Panc1 (cell line): Measurements from ENCODE around the gene KCNC4. TPM values are rescaled to one million over a fixed set of nuclear protein-coding genes. Genes with fewer than 3 reads are reported as not detected.

Source experiments
- ATAC-seq: fragments of 200-7000 bp; cut with Tn5 transposase; 2 replicates; pipeline ENCODE4 v1.9.1; 2020; ENCODE audit warnings: mild to moderate bottlenecking, moderate library complexity
- BruUV-seq: library from RNA; stranded (reverse); fragments of 400-500 nt; replicated peaks from 2 replicates; lab custom pipeline; 2021; lab: Mats Ljungman, UMichigan
- CTCF ChIA-PET: fragments of 300-600 bp; sonication (Branson Sonifier 250); formaldehyde crosslinking; loops from one replicate; lab custom pipeline; 2022; ENCODE audit warnings: antibody characterized with exemption; lab: Charles Lee
- POLR2A ChIA-PET: fragments of 300-600 bp; sonication (Branson Sonifier 250); formaldehyde crosslinking; loops from one replicate; lab custom pipeline; 2022; ENCODE audit warnings: antibody characterized with exemption; lab: Charles Lee
- DNase-seq: peaks from one replicate; pipeline ENCODE4 v3.0.0-alpha.2; 2010; ENCODE audit warnings: low read depth, low spot score
- H3K27ac ChIP-seq: 2 replicates; pipeline ENCODE4 v1.5.1; 2011; ENCODE audit warnings: mild to moderate bottlenecking, low read length, inconsistent platforms
- H3K27me3 ChIP-seq: fragments of 200-500 bp; sonication (Bioruptor generic); 2 replicates; pipeline ENCODE4 v1.6.0; 2014; ENCODE audit warnings: low read length, inconsistent platforms; ENCODE audit not compliant: control insufficient read depth, insufficient read depth
- H3K36me3 ChIP-seq: fragments of 200-500 bp; sonication (Bioruptor generic); 2 replicates; pipeline ENCODE4 v1.5.1; 2014; ENCODE audit warnings: inconsistent platforms, mild to moderate bottlenecking, low read length, moderate library complexity; ENCODE audit not compliant: control insufficient read depth, insufficient read depth
- H3K4me1 ChIP-seq: 2 replicates; pipeline ENCODE4 v1.5.1; 2011; ENCODE audit warnings: inconsistent platforms, mild to moderate bottlenecking, low read length, moderate library complexity; ENCODE audit not compliant: control insufficient read depth, insufficient read depth
- H3K4me3 ChIP-seq, 2 experiments: 2 replicates each; pipeline ENCODE4 v1.5.1; 2011 to 2012; ENCODE audit warnings: low read depth in 2 of 2, low read length in 2 of 2, mild to moderate bottlenecking in 2 of 2, inconsistent platforms in 1 of 2, moderate library complexity in 1 of 2
- H3K9me3 ChIP-seq: fragments of 200-500 bp; sonication (Bioruptor generic); 2 replicates; pipeline ENCODE4 v1.5.1; 2014; ENCODE audit warnings: low read depth, mild to moderate bottlenecking, inconsistent platforms, low read length, moderate library complexity; ENCODE audit not compliant: control insufficient read depth, insufficient read depth
- POLR2AphosphoS5 ChIP-seq: IDR thresholded peaks from 2 replicates; pipeline ENCODE4 v1.6.1; 2012; ENCODE audit warnings: mild to moderate bottlenecking, low read depth, low read length, moderate library complexity
- SIN3A ChIP-seq: IDR thresholded peaks from 2 replicates; pipeline ENCODE4 v1.6.1; 2012; ENCODE audit warnings: low read depth, mild to moderate bottlenecking, low read length, moderate library complexity, borderline replicate concordance; ENCODE audit not compliant: insufficient read depth
- TCF7L2 ChIP-seq: IDR thresholded peaks from 2 replicates; pipeline ENCODE4 v1.6.1; 2011; ENCODE audit warnings: mild to moderate bottlenecking, low read depth, low read length, inconsistent platforms
- in situ Hi-C: cut with HindIII; loops from 2 replicates; pipeline ENCODE4 v1.10.0; 2016; ENCODE audit warnings: low sequenced_read_pairs, low pct_unique_long_range_greater_than_20kb
- intact Hi-C: fragments of 100-400 bp; cut with micrococcal nuclease; formaldehyde crosslinking; loops from one replicate; pipeline ENCODE4 v1.10.0; 2022; ENCODE audit not compliant: unreplicated experiment
- total RNA-seq: library from RNA; stranded (reverse); gene quantifications from one replicate; pipeline ENCODE4 v1.2.1, GENCODE V29; 2021; ENCODE audit not compliant: unreplicated experiment
- TF ChIP-seq, protein P1 (sequence below): fragments of 450-650 bp; IDR thresholded peaks from 2 replicates; pipeline ENCODE4 v1.5.1; 2017; ENCODE audit warnings: mild to moderate bottlenecking
- TF ChIP-seq, protein P2 (sequence below), 2 experiments: IDR thresholded peaks; 2 replicates each; pipeline ENCODE4 v1.6.1; 2011 to 2012; ENCODE audit warnings: low read depth in 2 of 2, control low read depth in 1 of 2, low read length in 1 of 2, mild to moderate bottlenecking in 1 of 2, moderate library complexity in 1 of 2; ENCODE audit not compliant: insufficient read depth in 1 of 2

Gene KCNC4
- total RNA-seq, 1 experiment from 2014 or later: 15.4 TPM

DNA sequence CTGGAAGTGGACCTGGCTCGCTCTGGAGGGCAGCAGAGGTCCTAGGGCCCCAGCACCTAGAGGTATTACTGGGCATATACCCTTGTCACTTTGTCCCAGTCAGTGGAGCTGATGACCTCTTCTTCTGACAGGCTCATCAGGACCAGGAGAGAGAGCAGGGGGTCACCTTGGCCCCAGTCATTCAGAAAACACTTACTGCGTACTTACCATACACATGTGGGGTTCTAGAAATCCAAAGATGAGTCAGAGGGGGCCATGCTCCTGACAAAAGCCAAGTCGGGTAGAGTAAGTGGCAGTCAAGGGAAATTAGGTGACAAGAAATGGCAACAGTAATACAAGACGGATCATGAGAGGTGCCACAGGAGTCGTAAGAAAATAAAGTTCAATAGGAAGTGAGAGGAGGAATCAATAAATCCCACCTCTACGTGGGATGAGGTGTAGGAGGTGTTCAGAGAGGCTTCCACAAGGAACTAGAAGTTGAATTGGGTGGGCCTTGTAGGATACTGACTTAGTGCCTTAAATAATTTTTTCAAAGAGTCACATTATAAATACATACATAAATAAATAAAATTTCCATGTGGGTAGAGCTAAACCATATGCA, 6.8 kb downstream of the KCNC4 start:
- H3K4me3 ChIP-seq: no peak overlapping the region
- intact Hi-C loops (no loop called here), in situ Hi-C loops (no loop called here)

DNA sequence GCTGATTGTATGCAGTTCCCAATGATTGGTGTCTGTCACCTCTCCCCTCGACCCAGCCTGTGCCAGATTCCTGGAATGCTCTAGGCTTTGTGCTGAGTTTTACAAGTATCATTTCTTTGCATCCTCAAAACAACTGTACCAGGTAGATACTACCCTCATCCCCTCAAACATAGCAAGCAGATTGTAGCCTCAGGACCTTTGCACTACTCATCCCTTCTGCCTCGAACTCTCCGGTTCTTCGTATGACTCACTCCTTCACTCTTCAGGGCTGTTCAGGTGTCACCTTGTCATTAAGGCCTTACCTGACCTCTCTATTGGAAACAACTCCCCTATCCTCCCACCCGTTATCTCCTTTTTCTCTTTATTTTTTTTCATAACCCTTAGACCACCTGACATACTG, 8.0 kb downstream of the KCNC4 start:
- ATAC-seq (no peak), DNase-seq (no peak)
- CTCF ChIA-PET: no interaction called here
- POLR2A ChIA-PET: no interaction called here
- no peak overlapping the region for H3K4me3 ChIP-seq
- H3K27ac ChIP-seq: no peak overlapping the region
- in situ Hi-C loops (no loop called here), intact Hi-C loops (no loop called here)
- no TSS peak for BruUV-seq
- H3K27me3 ChIP-seq: no peaks in the 10 kb centered on the region
- H3K9me3 ChIP-seq: no peaks in the 10 kb centered on the region
- H3K4me1 ChIP-seq: peaks cover 12% of the 10 kb centered on the region
- no peaks in the 10 kb centered on the region for H3K36me3 ChIP-seq
- TF ChIP-seq, protein P1, sequence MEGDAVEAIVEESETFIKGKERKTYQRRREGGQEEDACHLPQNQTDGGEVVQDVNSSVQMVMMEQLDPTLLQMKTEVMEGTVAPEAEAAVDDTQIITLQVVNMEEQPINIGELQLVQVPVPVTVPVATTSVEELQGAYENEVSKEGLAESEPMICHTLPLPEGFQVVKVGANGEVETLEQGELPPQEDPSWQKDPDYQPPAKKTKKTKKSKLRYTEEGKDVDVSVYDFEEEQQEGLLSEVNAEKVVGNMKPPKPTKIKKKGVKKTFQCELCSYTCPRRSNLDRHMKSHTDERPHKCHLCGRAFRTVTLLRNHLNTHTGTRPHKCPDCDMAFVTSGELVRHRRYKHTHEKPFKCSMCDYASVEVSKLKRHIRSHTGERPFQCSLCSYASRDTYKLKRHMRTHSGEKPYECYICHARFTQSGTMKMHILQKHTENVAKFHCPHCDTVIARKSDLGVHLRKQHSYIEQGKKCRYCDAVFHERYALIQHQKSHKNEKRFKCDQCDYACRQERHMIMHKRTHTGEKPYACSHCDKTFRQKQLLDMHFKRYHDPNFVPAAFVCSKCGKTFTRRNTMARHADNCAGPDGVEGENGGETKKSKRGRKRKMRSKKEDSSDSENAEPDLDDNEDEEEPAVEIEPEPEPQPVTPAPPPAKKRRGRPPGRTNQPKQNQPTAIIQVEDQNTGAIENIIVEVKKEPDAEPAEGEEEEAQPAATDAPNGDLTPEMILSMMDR: no peak
- TF ChIP-seq POLR2AphosphoS5 (no peak), TCF7L2 (no peak), SIN3A (no peak)
- TF ChIP-seq, protein P2, sequence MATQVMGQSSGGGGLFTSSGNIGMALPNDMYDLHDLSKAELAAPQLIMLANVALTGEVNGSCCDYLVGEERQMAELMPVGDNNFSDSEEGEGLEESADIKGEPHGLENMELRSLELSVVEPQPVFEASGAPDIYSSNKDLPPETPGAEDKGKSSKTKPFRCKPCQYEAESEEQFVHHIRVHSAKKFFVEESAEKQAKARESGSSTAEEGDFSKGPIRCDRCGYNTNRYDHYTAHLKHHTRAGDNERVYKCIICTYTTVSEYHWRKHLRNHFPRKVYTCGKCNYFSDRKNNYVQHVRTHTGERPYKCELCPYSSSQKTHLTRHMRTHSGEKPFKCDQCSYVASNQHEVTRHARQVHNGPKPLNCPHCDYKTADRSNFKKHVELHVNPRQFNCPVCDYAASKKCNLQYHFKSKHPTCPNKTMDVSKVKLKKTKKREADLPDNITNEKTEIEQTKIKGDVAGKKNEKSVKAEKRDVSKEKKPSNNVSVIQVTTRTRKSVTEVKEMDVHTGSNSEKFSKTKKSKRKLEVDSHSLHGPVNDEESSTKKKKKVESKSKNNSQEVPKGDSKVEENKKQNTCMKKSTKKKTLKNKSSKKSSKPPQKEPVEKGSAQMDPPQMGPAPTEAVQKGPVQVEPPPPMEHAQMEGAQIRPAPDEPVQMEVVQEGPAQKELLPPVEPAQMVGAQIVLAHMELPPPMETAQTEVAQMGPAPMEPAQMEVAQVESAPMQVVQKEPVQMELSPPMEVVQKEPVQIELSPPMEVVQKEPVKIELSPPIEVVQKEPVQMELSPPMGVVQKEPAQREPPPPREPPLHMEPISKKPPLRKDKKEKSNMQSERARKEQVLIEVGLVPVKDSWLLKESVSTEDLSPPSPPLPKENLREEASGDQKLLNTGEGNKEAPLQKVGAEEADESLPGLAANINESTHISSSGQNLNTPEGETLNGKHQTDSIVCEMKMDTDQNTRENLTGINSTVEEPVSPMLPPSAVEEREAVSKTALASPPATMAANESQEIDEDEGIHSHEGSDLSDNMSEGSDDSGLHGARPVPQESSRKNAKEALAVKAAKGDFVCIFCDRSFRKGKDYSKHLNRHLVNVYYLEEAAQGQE (IDR thresholded peaks at IDR 0.05; ENCODE audit: insufficient read depth in 1 of 2, low read depth in 2 of 2, low read length in 1 of 2): no peak

More for the DNA sequence above, 6.8 kb downstream of the KCNC4 start:
- Histone ChIP-seq H3K27ac (no peak overlapping the region), H3K4me1 (peaks cover 15% of the 10 kb centered on the region), H3K9me3 (no peaks in the 10 kb centered on the region), H3K27me3 (no peaks in the 10 kb centered on the region), H3K36me3 (no peaks in the 10 kb centered on the region)
- ChIA-PET CTCF (no interaction called here), POLR2A (no interaction called here)
- ATAC-seq (no peak), DNase-seq (no peak)
- no TSS peak for BruUV-seq
- TF ChIP-seq, protein P2 (IDR thresholded peaks at IDR 0.05; ENCODE audit: insufficient read depth in 1 of 2, low read depth in 2 of 2, low read length in 1 of 2): no peak
- TF ChIP-seq TCF7L2: no peak
- no peak for TF ChIP-seq SIN3A
- TF ChIP-seq, protein P1: no peak
- no peak for TF ChIP-seq POLR2AphosphoS5
